Spleen (tissue), 7 donors: ENCODE data around the gene RNF11.

Source experiments
- POLR2A ChIP-seq, 3 donors: fragments of 450-650 bp; IDR thresholded peaks; one replicate each; pipeline ENCODE4 v1.5.1; 2017; ENCODE audit warnings: antibody characterized with exemption in 3 of 3, mild to moderate bottlenecking in 1 of 3
- TF ChIP-seq, protein P1 (sequence below), 11 experiments: fragments of 200-600 bp in 7 of 11; fragments of 450-650 bp in 4 of 11; sonication (generic) in 4 of 11; IDR thresholded peaks in 8 of 11; conservative IDR thresholded peaks in 3 of 11; 1 replicate in 7 of 11; 2 replicates in 4 of 11; pipeline versions ENCODE4 v1.4.0 to v1.8.0; 2016 to 2021; ENCODE audit warnings: antibody characterized with exemption in 11 of 11, inconsistent platforms in 4 of 11, mild to moderate bottlenecking in 1 of 11
- donor health status: DM: no; HTN: no; CAD: no; lungs with moderate emphysema.
- donor health status: DM: no; HTN: no; CAD: no.
- donor health status: DM: no; HTN: no; CAD: no.

DNA sequence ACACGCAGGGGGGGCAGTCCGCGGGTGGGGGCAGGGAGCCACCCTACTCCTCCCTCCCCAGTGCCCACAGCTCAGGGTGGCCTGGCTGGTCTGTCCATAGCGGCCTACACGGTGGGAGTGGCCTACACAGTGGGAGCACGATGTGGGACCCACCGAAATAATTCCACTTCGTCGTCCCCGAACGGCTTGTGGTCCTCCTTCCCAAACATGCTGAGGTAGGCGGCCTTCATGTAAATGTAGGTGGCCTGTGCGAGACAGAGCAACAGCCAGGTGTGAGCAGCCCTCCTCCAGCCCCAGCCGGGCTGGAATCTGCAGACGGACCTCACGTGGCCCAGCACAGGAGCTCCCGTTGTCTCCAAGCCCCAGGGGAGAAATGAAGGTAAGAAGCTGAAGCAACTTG, 59.9 kb downstream of the RNF11 start:
- TF ChIP-seq, protein P1, sequence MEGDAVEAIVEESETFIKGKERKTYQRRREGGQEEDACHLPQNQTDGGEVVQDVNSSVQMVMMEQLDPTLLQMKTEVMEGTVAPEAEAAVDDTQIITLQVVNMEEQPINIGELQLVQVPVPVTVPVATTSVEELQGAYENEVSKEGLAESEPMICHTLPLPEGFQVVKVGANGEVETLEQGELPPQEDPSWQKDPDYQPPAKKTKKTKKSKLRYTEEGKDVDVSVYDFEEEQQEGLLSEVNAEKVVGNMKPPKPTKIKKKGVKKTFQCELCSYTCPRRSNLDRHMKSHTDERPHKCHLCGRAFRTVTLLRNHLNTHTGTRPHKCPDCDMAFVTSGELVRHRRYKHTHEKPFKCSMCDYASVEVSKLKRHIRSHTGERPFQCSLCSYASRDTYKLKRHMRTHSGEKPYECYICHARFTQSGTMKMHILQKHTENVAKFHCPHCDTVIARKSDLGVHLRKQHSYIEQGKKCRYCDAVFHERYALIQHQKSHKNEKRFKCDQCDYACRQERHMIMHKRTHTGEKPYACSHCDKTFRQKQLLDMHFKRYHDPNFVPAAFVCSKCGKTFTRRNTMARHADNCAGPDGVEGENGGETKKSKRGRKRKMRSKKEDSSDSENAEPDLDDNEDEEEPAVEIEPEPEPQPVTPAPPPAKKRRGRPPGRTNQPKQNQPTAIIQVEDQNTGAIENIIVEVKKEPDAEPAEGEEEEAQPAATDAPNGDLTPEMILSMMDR (IDR thresholded peaks at IDR 0.05 in 8 of 11, conservative IDR thresholded peaks at IDR 0.05 in 3 of 11): no peak
- no peak for TF ChIP-seq POLR2A (IDR thresholded peaks at IDR 0.05)
